ENCODE data around the gene CD14.
"Not testable (repeated sequence)": the region's sequence is repeated elsewhere in the genome, so short reads cannot be mapped to it uniquely, and the experiment has no call there.

Gene CD14

GRCh38 chr5:140634103-140634502 is 1.1 kb upstream of the CD14 start:
- DNase-seq = no peak

DNA sequence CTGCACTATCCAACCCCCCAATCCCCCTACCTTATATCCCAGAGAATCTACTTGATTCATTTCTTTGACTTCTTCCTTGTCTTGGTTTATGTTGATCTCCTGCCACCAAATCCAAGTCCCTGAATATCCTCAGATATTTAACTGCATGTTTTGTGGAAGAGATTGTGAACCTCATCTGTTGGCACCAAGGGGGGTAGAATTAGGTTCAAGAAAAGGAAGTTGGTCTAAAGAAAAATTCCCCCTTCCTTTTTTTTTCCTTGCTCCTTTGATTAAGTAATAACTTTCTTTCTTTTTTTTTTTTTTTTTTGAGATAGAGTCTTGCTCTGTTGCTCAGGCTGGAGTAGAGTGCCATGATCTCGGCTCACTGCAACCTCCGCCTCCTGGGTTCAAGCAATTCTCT is 526 bp upstream of the CD14 start:
- DNase-seq = no peak

DNA sequence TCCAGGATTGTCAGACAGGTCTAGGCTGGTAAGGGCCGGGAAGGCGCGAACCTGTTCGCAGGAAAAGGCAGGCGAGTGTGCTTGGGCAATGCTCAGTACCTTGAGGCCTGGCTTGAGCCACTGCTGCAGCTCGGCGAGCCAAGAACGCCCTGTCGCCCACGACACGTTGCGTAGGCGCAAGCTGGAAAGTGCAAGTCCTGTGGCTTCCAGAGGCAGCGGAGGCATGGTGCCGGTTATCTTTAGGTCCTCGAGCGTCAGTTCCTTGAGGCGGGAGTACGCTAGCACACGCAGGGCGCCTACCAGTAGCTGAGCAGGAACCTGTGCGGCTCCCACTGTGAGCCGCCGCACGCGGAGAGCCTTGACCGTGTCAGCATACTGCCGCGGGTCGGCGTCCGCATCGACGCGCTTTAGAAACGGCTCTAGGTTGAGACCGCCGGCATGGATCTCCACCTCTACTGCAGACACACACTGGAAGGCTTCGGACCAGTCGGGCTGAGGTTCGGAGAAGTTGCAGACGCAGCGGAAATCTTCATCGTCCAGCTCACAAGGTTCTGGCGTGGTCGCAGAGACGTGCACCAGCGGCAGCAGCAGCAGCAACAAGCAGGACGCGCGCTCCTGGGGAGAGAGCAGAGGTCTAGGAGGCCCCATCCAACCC is 482 bp downstream of the CD14 start:
- DNase-seq = peak in 1 of 2 experiments; percentile 46

GRCh38 chr5:140631831-140632365 is 1.1 kb downstream of the CD14 start:
- peak in 1 of 2 experiments; percentile 45 for DNase-seq

DNA sequence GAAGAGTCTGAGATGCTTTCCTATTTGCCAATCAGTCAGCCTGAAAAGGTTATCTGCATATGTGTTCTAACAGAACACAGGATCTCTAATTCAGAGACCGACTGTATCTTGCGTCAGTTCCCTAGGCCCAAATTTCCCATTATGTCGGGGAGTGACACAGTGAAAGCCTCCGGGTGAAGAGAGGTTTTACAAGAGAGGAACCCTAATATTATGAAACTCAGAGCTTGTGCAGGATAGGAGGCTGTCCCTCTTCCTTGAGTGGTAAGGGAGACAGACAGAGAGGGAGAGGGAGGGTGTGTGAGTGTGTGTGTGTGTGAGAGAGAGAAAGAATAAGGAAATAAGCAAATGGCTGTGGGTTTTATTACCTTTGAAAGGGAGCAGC is 1.9 kb downstream of the CD14 start:
- no peak for DNase-seq

DNA sequence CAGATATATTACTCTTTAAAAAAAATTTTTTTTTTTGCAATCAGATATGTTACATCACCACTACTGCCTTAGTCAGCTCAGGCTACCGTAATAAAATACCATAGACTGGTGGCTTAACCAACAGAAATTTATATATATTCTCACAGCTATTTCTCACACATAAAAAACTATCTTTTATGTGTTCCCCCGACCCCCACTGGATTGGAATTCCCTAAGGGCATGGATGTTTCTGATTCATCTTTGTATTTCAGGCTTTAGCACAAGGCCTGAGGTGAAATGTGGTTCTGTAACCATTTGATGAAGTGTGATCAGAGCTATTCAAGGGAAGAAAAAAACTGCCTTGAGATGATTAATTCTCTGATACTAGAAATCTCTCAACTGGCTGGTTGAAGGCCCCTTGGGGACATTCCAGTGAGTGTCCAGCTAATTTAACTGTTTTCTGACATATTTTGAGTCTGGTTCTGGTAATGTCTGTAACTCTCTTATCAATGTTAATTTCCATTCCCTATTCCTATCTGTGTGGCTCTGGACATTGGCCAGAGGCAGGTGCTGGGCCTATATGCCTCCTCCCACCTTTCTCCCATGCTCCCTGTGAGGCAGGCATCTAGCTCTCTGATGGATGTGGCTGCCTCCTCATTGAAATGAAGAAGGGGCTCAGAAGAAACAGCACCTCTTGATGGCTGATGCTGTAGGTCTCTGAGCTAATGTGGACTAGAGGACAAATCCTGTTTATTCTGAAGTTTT is 2.5 kb downstream of the CD14 start:
- no peak for DNase-seq

DNA sequence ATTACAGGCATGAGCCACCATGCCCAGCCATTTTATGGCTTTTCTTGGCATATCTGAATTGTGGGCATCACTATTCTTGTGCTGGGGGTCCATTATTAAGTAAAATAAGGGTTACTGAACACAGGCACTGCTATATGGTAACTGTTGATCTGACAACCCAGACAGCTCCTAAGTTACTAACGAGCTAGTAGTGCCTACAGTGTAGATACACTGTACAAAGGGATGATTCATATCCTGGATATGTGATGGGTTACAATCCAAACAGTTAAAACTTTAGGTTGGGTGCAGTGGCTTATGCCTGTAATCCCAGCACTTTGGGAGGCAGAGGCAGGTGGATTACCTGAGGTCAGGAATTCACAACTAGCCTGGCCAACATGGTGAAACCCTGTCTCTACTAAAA is 4.3 kb downstream of the CD14 start:
- no peak for DNase-seq

DNA sequence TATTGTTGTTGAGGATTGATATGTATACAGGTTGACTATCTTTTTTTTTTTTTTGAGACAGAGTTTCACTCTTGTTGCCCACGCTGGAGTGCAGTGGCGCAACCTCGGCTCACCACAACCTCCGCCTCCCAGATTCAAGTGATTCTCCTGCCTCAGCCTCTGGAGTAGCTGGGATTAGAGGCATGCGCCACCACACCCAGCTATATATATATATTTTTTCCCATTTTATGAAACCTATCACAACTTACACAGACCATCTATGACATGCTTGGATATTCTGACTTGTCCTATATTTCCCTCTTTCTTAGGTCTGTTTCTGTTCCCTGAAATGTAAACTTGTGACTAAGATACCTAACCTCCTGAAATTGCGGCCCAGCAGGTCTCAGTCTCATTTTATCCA is 5.0 kb downstream of the CD14 start:
- DNase-seq = no peak

- DNase-seq = not testable (repeated sequence)
These were observed 8.1 kb downstream of the CD14 start for GRCh38 chr5:140624886-140625285.

DNA sequence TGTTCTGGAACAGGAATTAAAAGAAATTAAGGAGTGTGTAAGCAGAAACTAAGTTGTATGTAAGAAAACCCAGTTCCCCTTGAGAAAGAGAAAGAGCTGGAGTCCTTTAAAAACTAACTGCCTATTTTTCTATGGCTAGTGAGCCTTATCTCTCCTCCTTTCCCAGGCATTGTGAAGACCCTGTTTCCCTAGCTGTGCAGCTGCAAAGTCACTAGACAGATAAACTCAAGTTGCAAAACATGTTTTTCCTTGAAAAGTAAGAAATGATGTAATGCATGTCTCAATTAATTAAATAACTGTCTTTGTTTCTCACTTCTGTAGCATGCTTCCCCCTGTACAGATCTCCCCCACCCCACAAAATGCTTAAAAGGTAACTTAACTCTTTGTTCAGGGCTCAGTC is 9.9 kb downstream of the CD14 start:
- DNase-seq = not testable (repeated sequence)

GRCh38 chr5:140622301-140622700 is 10.7 kb downstream of the CD14 start:
- DNase-seq = no peak

DNA sequence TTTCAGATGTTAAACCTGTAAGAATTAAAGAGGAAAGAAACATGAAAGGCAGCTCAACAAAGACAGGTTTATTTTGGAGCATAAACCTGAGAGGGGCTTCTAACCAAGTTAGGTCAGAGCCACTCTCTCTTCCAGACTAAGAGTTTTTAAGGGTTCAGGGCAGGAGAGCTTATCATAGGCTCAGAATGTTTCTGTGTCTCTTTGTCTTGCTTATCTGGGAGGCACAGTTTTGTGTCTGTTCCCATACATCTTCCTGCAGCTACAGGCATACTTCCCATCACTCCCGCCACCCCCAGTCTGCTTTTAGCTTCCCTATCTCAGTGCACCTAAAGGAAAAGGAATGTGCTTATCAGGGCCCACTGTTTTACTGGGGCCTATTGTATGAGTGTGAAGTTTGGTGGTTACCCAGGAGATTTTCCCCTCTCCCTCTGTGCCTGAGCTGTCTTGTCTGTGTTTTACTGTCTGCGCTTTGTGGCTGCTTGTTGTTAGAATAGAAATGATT is 21.9 kb downstream of the CD14 start:
- no peak for DNase-seq

DNA sequence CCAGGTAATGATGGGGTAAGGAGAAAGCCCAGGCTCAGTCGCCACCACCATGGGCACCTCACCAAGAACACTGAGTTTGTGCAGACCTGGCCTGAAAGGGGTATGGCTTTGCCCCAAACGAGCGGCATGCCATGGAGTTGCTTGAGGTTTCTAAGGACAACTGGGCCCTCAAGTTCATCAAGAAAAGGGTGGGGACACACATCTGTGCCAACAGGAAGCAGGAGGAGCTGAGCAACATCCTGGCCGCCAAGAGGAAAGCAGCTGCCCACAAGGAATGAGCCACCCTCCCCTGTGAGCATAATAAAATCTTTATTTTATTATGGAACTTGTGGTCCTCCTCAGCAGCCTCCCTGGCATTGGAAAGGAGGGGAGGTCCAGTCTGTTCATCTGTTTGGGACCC is 23.8 kb downstream of the CD14 start:
- DNase-seq = no peak

DNA sequence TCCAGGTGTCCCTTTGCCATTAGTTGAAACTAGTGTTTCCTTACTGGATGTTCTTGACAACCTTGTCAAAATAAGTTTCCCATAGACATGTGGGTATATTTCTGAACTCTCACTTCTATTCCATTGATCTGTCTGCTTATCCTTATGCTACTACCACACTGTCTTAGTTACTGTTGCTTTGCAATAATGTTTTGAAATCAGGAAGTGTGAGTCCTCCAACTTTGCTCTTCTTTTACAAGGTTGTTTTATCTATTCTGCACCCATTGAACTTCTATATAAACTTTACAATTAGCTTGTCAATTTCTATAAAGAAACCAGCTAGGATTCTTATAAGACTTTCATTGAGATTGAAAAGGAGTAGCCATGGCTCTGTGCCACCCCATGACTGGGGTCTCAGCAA is 24.3 kb downstream of the CD14 start:
- DNase-seq = no peak

- no peak for DNase-seq
These were observed 25.9 kb downstream of the CD14 start for GRCh38 chr5:140607031-140607430.

GRCh38 chr5:140605879-140606278 is 27.1 kb downstream of the CD14 start:
- no peak for DNase-seq

DNA sequence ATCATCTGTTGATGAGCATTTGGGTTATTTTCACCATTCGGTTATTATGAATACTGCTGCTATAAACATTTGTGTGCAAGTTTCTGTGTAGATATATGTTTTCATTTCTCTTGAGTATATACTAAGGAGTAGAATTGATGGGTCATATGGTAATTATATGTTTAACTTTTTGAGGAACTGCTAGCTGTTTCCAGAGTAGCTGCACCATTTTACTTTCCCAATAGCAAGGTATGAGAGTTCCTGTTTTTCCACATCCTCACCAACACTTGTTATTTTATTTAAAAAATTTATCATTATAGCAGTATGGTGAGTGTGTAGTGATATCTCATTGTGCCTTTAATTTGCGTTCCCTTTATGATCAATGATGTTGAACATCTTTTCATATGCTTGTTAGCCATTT is 29.2 kb downstream of the CD14 start:
- no peak for DNase-seq

DNA sequence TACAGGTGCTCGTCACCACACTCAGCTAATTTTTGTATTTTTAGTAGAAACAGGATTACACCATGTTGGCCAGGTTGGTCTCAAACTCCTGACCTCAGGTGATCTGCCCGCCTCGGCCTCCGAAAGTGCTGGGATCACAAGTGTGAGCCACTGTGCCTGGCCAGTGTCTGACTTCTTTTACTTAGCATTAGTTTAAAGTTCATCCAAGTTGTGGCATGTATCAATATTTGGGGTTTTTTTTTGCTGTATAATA is 29.6 kb downstream of the CD14 start:
- not testable (repeated sequence) for DNase-seq

DNA sequence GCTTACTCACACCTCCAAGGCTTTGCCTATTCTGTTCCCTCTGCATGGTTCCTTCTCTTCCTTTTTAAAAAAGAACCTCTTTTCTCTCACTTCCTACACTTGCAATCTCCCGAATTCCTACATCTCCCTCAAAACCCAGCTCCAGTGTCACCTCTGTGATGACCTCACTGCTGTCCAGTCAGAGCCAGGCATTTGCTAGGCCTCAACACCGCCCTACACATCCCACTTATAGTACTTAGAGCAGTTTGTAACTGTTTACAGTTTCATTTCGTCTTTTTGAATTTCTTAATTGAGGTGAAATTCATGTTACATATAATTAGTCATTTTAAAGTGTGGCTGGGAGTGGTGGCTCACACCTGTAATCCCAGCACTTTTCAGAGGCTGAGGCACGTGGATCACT is 30.8 kb downstream of the CD14 start:
- DNase-seq = no peak

GRCh38 chr5:140600096-140600495 is 32.9 kb downstream of the CD14 start:
- no peak for DNase-seq

- no peak for DNase-seq
These were observed 34.1 kb downstream of the CD14 start for GRCh38 chr5:140598836-140599235.

DNA sequence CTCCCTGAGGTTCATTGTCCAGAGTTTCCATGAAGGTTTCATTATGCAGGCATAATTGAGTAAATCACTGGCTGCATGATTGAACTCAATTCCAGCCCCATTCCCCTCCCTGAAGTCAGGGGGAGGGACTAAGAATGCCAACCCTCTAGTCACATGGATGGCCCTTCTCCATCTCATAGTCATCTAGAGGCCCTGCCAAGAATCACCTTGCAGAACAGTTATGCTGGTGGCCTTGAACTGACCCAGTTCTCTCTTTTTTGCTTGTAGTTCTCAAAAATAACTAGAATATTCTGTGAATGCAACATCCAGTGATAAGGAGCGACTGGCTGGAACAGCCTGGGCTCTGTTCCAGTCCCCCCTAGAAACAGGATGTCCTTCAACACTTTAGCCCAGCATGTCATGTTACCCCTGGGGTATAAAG is 36.6 kb downstream of the CD14 start:
- DNase-seq = no peak

DNA sequence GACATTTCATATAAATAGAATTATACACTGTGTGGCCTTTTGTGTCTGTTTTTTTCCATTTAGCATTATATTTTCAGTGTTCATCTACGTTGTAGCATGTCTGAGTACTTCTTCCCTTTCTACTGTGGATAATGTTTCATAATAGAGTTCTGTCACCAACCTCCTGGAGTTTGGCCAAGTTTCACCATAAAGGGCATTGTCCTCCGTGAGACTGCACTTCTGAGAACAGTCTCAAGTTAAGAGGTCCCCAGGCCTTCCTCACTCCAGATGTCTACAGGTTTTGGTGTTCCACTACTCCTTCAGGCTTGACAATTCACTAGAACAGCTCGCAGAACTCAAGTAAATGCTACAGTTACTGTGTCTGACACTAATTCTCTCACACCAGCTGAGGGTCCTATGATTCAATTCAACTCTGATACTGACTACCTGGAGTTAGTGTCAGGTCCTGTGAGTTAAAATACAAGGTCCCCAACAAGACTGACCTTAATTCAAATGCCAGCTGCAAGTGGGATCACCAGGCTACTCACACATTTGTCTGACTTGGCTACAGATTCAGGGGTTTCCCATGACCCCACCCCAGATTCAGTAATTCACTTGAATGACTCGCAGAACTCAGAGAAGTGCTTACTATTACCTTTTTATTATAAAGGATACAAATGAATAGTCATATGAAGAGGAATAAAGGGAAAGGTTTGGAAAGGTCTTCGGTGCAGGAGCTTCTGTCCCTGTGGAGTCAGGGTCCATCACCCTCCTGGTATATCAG is 37.3 kb downstream of the CD14 start:
- DNase-seq = no peak

- no peak for DNase-seq
These were observed 38.8 kb downstream of the CD14 start for GRCh38 chr5:140594169-140594568.

Data from cerebellar nuclear complex (tissue), 1 donor.